HCT116 (cell line): ENCODE results near the gene TXLNA. TPM values are rescaled to one million over a fixed set of nuclear protein-coding genes. Genes with fewer than 3 reads are reported as not detected.

ENCODE experiments used
- ATAC-seq: fragments of 200-7000 bp; cut with Tn5 transposase; 2 replicates; pipeline ENCODE4 v1.9.1; 2020; ENCODE audit warnings: mild to moderate bottlenecking, moderate library complexity
- BruUV-seq: library from RNA; stranded (reverse); fragments of 400-500 nt; replicated peaks from 2 replicates; lab custom pipeline; 2021; lab: Mats Ljungman, UMichigan
- CTCF ChIA-PET: fragments of 300-600 bp; sonication (Branson Sonifier 250); formaldehyde crosslinking; loops from one replicate; lab custom pipeline; 2021; ENCODE audit warnings: antibody characterized with exemption; lab: Charles Lee
- POLR2A ChIA-PET: fragments of 300-600, 350-600 bp; sonication (Branson Sonifier 250); formaldehyde crosslinking; loops from one replicate; lab custom pipeline; 2021; ENCODE audit warnings: antibody characterized with exemption; lab: Charles Lee
- RAD21 ChIA-PET, 2 experiments: fragments of 300-600 bp; sonication (Branson Sonifier 250); formaldehyde crosslinking; loops; one replicate each; lab custom pipeline; 2023; ENCODE audit warnings: low total read pairs in 2 of 2; ENCODE audit not compliant: uncharacterized antibody in 2 of 2, unreplicated experiment in 2 of 2, low non-redundant PET in 1 of 2; lab: Charles Lee
- DNase-seq: peaks from one replicate; pipeline ENCODE4 v3.0.0-alpha.2; 2010; ENCODE audit warnings: low read depth, low spot score
- H2AFZ ChIP-seq: fragments of 200-600 bp; shearing (Covaris generic), sonication (generic); 2 replicates; pipeline ENCODE4 v1.6.1; 2017; ENCODE audit warnings: low read depth, mixed run types, mixed read lengths, antibody characterized with exemption, low read length; ENCODE audit not compliant: poor library complexity, severe bottlenecking
- H3K27ac ChIP-seq: 2 replicates; pipeline ENCODE4 v1.5.1; 2012; ENCODE audit warnings: low read depth, low read length
- H3K27me3 ChIP-seq: fragments of 200-600 bp; sonication (generic); 2 replicates; pipeline ENCODE4 v1.6.1; 2016; ENCODE audit warnings: mixed run types, low read length, mixed read lengths; ENCODE audit not compliant: insufficient read depth
- H3K36me3 ChIP-seq, 2 experiments: fragments of 200-500 bp in 1 of 2; fragments of 200-600 bp in 1 of 2; sonication (Bioruptor generic) in 1 of 2; sonication (generic) in 1 of 2; 2 replicates each; pipeline versions ENCODE4 v1.5.1 to v1.6.1; 2014 to 2016; ENCODE audit warnings: low read length in 2 of 2, inconsistent platforms in 1 of 2, mixed read lengths in 1 of 2, mixed run types in 1 of 2; ENCODE audit not compliant: insufficient read depth in 2 of 2, control insufficient read depth in 1 of 2
- H3K4me1 ChIP-seq, 2 experiments: fragments of 200-600 bp in 1 of 2; sonication (generic) in 1 of 2; 2 replicates each; pipeline versions ENCODE4 v1.5.1 to v1.6.1; 2012 to 2017; ENCODE audit warnings: low read length in 2 of 2, inconsistent platforms in 1 of 2, mild to moderate bottlenecking in 1 of 2, mixed read lengths in 1 of 2, mixed run types in 1 of 2, moderate library complexity in 1 of 2; ENCODE audit not compliant: insufficient read depth in 2 of 2, control insufficient read depth in 1 of 2
- H3K4me2 ChIP-seq: fragments of 200-600 bp; sonication (generic); 2 replicates; pipeline ENCODE4 v1.6.1; 2017; ENCODE audit warnings: mixed run types, low read length, mixed read lengths
- H3K4me3 ChIP-seq, 2 experiments: fragments of 200-600 bp in 1 of 2; sonication (generic) in 1 of 2; replicated peaks in 1 of 2; 2 replicates each; pipeline ENCODE4 v1.5.1; 2011 to 2016; ENCODE audit warnings: low read length in 2 of 2, control low read depth in 1 of 2, low read depth in 1 of 2, mild to moderate bottlenecking in 1 of 2, mixed read lengths in 1 of 2, mixed run types in 1 of 2
- H3K79me2 ChIP-seq: fragments of 200-600 bp; sonication (generic); 2 replicates; pipeline ENCODE4 v1.6.1; 2017; ENCODE audit warnings: mild to moderate bottlenecking, mixed run types, low read length, moderate library complexity, mixed read lengths; ENCODE audit not compliant: insufficient read depth
- H3K9ac ChIP-seq: fragments of 200-600 bp; sonication (generic); 2 replicates; pipeline ENCODE4 v1.6.1; 2016; ENCODE audit warnings: low read length, mixed read lengths
- H3K9me2 ChIP-seq: fragments of 200-600 bp; sonication (generic), shearing (Covaris generic); 2 replicates; pipeline ENCODE4 v1.6.1; 2017; ENCODE audit warnings: mixed run types, mild to moderate bottlenecking, moderate library complexity; ENCODE audit not compliant: insufficient read depth
- H3K9me3 ChIP-seq, 2 experiments: fragments of 200-500 bp in 1 of 2; fragments of 200-600 bp in 1 of 2; sonication (Bioruptor generic) in 1 of 2; sonication (generic) in 1 of 2; 2 replicates each; pipeline ENCODE4 v1.6.1; 2014 to 2017; ENCODE audit warnings: low read length in 2 of 2, mixed read lengths in 2 of 2, inconsistent platforms in 1 of 2, low read depth in 1 of 2, mild to moderate bottlenecking in 1 of 2, mixed run types in 1 of 2, moderate library complexity in 1 of 2; ENCODE audit not compliant: control insufficient read depth in 1 of 2, insufficient read depth in 1 of 2
- H4K20me1 ChIP-seq: fragments of 200-600 bp; sonication (generic), shearing (Covaris generic); 2 replicates; pipeline ENCODE4 v1.6.1; 2017; ENCODE audit warnings: mixed run types, mild to moderate bottlenecking, moderate library complexity; ENCODE audit not compliant: insufficient read depth
- POLR2A ChIP-seq: IDR thresholded peaks from 2 replicates; pipeline ENCODE4 v1.7.0; 2011; ENCODE audit warnings: borderline replicate concordance; ENCODE audit not compliant: insufficient read depth, insufficient read length; ENCODE audit errors: extremely low read depth
- POLR2AphosphoS5 ChIP-seq: IDR thresholded peaks from 2 replicates; pipeline ENCODE4 v1.6.1; 2011; ENCODE audit warnings: mild to moderate bottlenecking, low read depth, low read length, moderate library complexity
- RAD21 ChIP-seq: IDR thresholded peaks from 2 replicates; pipeline ENCODE4 v1.6.1; 2012; ENCODE audit warnings: low read depth, mild to moderate bottlenecking
- intact Hi-C: fragments of 100-400 bp; cut with micrococcal nuclease; formaldehyde crosslinking; loops from 2 replicates; pipeline ENCODE4 v1.10.0; 2022
- total RNA-seq: library from RNA; stranded (reverse); gene quantifications from one replicate; pipeline ENCODE4 v1.2.1, GENCODE V29; 2021; ENCODE audit not compliant: unreplicated experiment
- TF ChIP-seq, protein P1 (sequence below): IDR thresholded peaks from 2 replicates; pipeline ENCODE4 v1.6.1; 2012

Gene TXLNA
- total RNA-seq, 1 experiment from 2014 or later = 37.2 TPM

DNA sequence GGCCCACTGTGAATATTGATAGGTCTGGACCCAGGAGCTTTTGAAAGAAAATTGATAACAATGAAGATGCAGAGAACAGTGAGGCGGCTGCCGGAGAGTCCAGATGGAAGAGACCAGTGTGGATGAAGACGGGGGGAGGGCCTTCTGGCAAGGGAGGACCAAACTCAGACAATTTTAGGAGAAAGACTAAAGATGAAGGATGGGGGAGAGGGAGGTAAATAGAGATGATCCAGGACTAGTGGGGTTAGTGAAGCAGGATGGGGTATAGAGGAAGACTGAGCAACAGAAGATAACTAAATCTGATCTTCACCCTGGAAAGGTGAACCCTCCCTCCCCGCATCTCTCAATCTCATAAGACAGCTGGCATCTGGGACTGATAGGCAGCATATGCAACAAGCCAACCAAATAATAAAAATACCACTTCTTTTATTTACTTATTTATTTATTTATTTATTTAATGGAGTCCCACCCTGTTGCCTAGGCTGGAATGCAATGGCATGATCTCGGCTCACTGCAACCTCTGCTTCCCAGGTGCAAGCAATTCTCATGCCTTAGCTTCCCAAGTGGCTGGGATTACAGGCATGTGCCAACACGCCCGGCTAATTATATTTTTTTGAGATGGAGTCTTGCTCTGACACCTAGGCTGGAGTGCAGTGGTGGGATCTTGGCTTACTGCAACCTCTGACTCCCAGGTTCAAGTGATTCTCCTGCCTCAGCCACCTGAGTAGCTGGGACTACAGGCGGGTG, 53.3 kb downstream of the TXLNA start:
- Histone ChIP-seq H2AFZ (no peak overlapping the region), H3K9me3 (no peaks in the 10 kb centered on the region), H3K4me1 (peaks cover 5 to 12% of the 10 kb centered on the region in 2 experiments), H3K4me2 (no peak overlapping the region), H3K4me3 (no peak overlapping the region), H4K20me1 (no peaks in the 10 kb centered on the region), H3K36me3 (peaks cover 24 to 28% of the 10 kb centered on the region in 2 experiments), H3K79me2 (peaks cover 7% of the 10 kb centered on the region; the same call in 1 of the 2 replicates), H3K27ac (no peak overlapping the region), H3K9me2 (no peaks in the 10 kb centered on the region), H3K9ac (no peak overlapping the region), H3K27me3 (no peaks in the 10 kb centered on the region)
- no TSS peak for BruUV-seq
- DNase-seq (no peak), ATAC-seq (peak; percentile 21; the same call in 1 of the 2 replicates)
- TF ChIP-seq, protein P1, sequence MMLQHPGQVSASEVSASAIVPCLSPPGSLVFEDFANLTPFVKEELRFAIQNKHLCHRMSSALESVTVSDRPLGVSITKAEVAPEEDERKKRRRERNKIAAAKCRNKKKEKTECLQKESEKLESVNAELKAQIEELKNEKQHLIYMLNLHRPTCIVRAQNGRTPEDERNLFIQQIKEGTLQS = no peak
- TF ChIP-seq POLR2AphosphoS5 = peak; percentile 29; the same call in 1 of the 2 replicates
- ChIA-PET CTCF (no interaction called here), POLR2A (no interaction called here), RAD21 (interaction anchor here in 1 of 2 experiments (0.6 kb wide), 1 partner anchor 58 kb away, joined by 4 read pairs; no protein-coding TSS in a partner anchor)
- intact Hi-C loops = no loop called here

DNA sequence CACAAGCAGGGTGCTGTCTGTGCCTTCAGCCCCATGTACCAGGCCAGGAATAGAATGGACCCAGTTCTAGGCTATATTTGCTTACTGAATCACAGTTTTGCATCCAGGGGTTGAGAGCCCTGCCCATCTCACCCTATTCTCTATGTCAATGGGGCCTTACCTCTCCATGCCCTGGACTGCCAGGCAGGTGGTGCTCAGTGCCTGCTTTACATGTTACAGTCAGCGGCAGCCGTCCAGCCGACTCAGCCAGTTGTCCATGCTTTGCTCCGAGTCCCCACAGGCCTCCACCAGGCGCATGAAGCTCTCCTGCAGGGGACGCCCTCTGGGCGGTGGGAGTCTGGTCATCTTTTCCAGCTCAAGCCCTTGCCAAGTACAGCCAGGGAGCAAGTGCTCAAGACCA, 55.3 kb downstream of the TXLNA start:
- DNase-seq = no peak
- no peak for ATAC-seq
- peaks cover 6 to 15% of the 10 kb centered on the region in 2 experiments for H3K4me1 ChIP-seq
- BruUV-seq = no TSS peak
- ChIA-PET RAD21 (no interaction called here), POLR2A (no interaction called here), CTCF (interaction anchor here (1.2 kb wide), 1 partner anchor 8 kb away, joined by 3 read pairs; no protein-coding TSS in a partner anchor)
- H3K27ac ChIP-seq = no peak overlapping the region
- H3K9me2 ChIP-seq = no peaks in the 10 kb centered on the region
- H4K20me1 ChIP-seq = no peaks in the 10 kb centered on the region
- intact Hi-C loops = no loop called here
- no peaks in the 10 kb centered on the region for H3K79me2 ChIP-seq
- H3K36me3 ChIP-seq = peaks cover 11 to 12% of the 10 kb centered on the region in 2 experiments; a peak in 3 of 4 replicates
- no peak overlapping the region for H2AFZ ChIP-seq
- no peak overlapping the region for H3K9ac ChIP-seq
- H3K9me3 ChIP-seq = no peaks in the 10 kb centered on the region
- TF ChIP-seq, protein P1 = no peak
- no peak for TF ChIP-seq POLR2A
- TF ChIP-seq RAD21 = peak; percentile 16; the same call in 1 of the 2 replicates
- H3K4me2 ChIP-seq = no peak overlapping the region
- no peak overlapping the region for H3K4me3 ChIP-seq
- no peaks in the 10 kb centered on the region for H3K27me3 ChIP-seq
